Fibroblast of skin of right quadriceps (primary cell): Measurements from ENCODE around the gene FGD3.

Source experiments
- DNase-seq: peaks from one replicate; pipeline ENCODE4 v3.0.0-alpha.2; 2013

FGD3 gene

DNA sequence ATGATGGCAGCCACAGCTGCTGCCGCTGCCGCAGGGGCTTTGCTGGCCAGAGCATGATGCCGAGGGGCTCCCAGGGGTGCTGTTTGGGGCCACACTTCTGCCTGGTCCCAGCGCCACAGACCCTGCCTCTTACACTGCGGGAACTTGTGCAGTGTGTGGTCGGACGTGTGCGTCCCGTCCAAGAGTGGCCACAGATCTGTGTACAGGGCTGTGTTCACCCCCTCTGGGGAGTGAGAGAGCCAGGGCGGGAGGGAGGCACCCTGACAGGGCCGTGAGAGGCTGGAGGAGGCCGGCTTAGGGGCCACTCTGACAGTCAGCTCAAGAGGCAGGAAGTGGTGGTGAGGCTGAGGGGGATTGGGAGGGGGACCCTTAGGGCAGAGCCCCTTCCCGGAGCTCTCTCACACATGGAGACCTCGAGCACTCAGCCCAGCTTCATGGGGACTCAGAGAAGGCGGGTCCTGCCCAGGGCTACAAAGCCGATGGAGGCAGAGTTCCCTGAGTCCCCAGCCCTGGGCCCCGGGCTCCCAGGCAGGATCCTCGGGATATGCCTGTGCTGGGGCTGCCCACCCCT is 135.6 kb downstream of the FGD3 start:
- no peak for DNase-seq

GRCh38 chr9:93083592-93084470 is 136.5 kb downstream of the FGD3 start:
- no peak for DNase-seq

GRCh38 chr9:93084471-93084881 is 137.2 kb downstream of the FGD3 start:
- no peak for DNase-seq

GRCh38 chr9:93085676-93086075 is 138.4 kb downstream of the FGD3 start:
- no peak for DNase-seq
